GM13977 (cell line): ENCODE measurements around the gene DUSP19.

Experiments used
- DNase-seq: peaks from one replicate; pipeline ENCODE4 v3.0.0; 2012; ENCODE audit warnings: low spot score
- CTCF ChIP-seq: IDR thresholded peaks from 2 replicates; pipeline ENCODE4 v1.5.1; 2012; ENCODE audit warnings: mild to moderate bottlenecking, control low read depth; ENCODE audit not compliant: insufficient read depth; ENCODE audit errors: extremely low read depth, missing control alignments
- in situ Hi-C: fragments of 300-500 bp; cut with MboI; formaldehyde crosslinking; loops from one replicate; pipeline ENCODE4 v1.12.0; 2022; ENCODE audit warnings: low sequenced_read_pairs, low pct_unique_long_range_greater_than_20kb, mixed read lengths, inconsistent platforms; ENCODE audit not compliant: unreplicated experiment

The DUSP19 gene

GRCh38 chr2:183088061-183088460 is 9.5 kb downstream of the DUSP19 start:
- no peak for TF ChIP-seq CTCF
- in situ Hi-C loops = no loop called here
- no peak for DNase-seq

- in situ Hi-C loops = no loop called here
- DNase-seq = no peak
Observed at GRCh38 chr2:183089192-183089851, 10.8 kb downstream of the DUSP19 start.

GRCh38 chr2:183091318-183091953 is 12.9 kb downstream of the DUSP19 start:
- in situ Hi-C loops = no loop called here
- no peak for TF ChIP-seq CTCF
- DNase-seq = no peak

More at GRCh38 chr2:183089192-183089851, 10.8 kb downstream of the DUSP19 start:
- TF ChIP-seq CTCF = no peak

- DNase-seq = no peak
- no peak for TF ChIP-seq CTCF
- in situ Hi-C loops = no loop called here
Observed at GRCh38 chr2:183091954-183092345, 13.4 kb downstream of the DUSP19 start.

- peak; percentile 34 for DNase-seq
- in situ Hi-C loops = no loop called here
- peak; percentile 42 for TF ChIP-seq CTCF
Observed at GRCh38 chr2:183093857-183094657, 15.5 kb downstream of the DUSP19 start.

- in situ Hi-C loops = no loop called here
- TF ChIP-seq CTCF = no peak
- no peak for DNase-seq
Observed at GRCh38 chr2:183105402-183106134, 27.0 kb downstream of the DUSP19 start.
